NB4 (cell line): ENCODE results near the gene LSM6.

ENCODE experiments used
- CTCF ChIP-seq: IDR thresholded peaks from one replicate; pipeline ENCODE4 v1.5.1; 2012; ENCODE audit warnings: low read depth, low read length
- MAX ChIP-seq: IDR thresholded peaks from 2 replicates; pipeline ENCODE4 v1.6.1; 2011; ENCODE audit warnings: low read depth, low read length
- MYC ChIP-seq: IDR thresholded peaks from 2 replicates; pipeline ENCODE4 v1.6.1; 2011; ENCODE audit warnings: low read depth, low read length
- POLR2A ChIP-seq: IDR thresholded peaks from 2 replicates; pipeline ENCODE4 v1.6.1; 2011; ENCODE audit warnings: mild to moderate bottlenecking; ENCODE audit not compliant: insufficient read length; ENCODE audit errors: extremely low read depth

GRCh38 chr4:146238107-146238506, 62.6 kb downstream of the LSM6 start:
- TF ChIP-seq CTCF = no peak
- no peak for TF ChIP-seq POLR2A
- no peak for TF ChIP-seq MAX
- TF ChIP-seq MYC = no peak
